Spleen (tissue), 11 donors: ENCODE data around the gene PAPLN. TPM values are rescaled to one million over a fixed set of nuclear protein-coding genes. Genes with fewer than 3 reads are reported as not detected.

Experiments
- DNase-seq: peaks from one replicate; pipeline ENCODE4 v3.0.0-alpha.2; 2020
- H3K27ac ChIP-seq, 8 donors: fragments of 200-600 bp; sonication (generic) in 7 of 8; 1 replicate in 4 of 8; 2 replicates in 4 of 8; pipeline versions ENCODE4 v1.5.0 to v1.8.0; 2016 to 2021; ENCODE audit warnings: inconsistent platforms in 4 of 8, mild to moderate bottlenecking in 4 of 8, moderate library complexity in 1 of 8
- H3K27me3 ChIP-seq, 7 donors: fragments of 200-600 bp; sonication (generic) in 6 of 7; replicated peaks in 1 of 7; 1 replicate in 4 of 7; 2 replicates in 3 of 7; pipeline versions ENCODE4 v1.5.0 to v1.8.0; 2016 to 2021; ENCODE audit warnings: inconsistent platforms in 3 of 7, mild to moderate bottlenecking in 1 of 7
- H3K36me3 ChIP-seq, 6 donors: fragments of 200-600 bp; sonication (generic) in 5 of 6; 1 replicate in 4 of 6; 2 replicates in 2 of 6; pipeline versions ENCODE4 v1.5.0 to v1.8.0; 2016 to 2021; ENCODE audit warnings: inconsistent platforms in 2 of 6
- H3K4me1 ChIP-seq, 6 donors: fragments of 200-600 bp; sonication (generic) in 5 of 6; 1 replicate in 3 of 6; 2 replicates in 3 of 6; pipeline versions ENCODE4 v1.5.0 to v1.8.0; 2016 to 2021; ENCODE audit warnings: inconsistent platforms in 3 of 6
- H3K4me3 ChIP-seq, 8 donors: fragments of 200-600 bp; sonication (generic) in 7 of 8; 1 replicate in 4 of 8; 2 replicates in 4 of 8; pipeline versions ENCODE4 v1.5.0 to v1.8.0; 2016 to 2021; ENCODE audit warnings: inconsistent platforms in 4 of 8, mild to moderate bottlenecking in 4 of 8, moderate library complexity in 2 of 8
- H3K9me3 ChIP-seq, 8 donors: fragments of 200-600 bp; sonication (generic) in 7 of 8; 1 replicate in 4 of 8; 2 replicates in 4 of 8; pipeline versions ENCODE4 v1.5.0 to v1.8.0; 2016 to 2021; ENCODE audit warnings: inconsistent platforms in 4 of 8
- POLR2A ChIP-seq, 3 donors: fragments of 450-650 bp; IDR thresholded peaks; one replicate each; pipeline ENCODE4 v1.5.1; 2017; ENCODE audit warnings: antibody characterized with exemption in 3 of 3, mild to moderate bottlenecking in 1 of 3
- POLR2AphosphoS5 ChIP-seq, 3 donors: sonication (generic); formaldehyde crosslinking; IDR thresholded peaks; one replicate each; pipeline ENCODE4 v1.5.1; 2017; ENCODE audit warnings: antibody characterized with exemption in 3 of 3
- WGBS, 5 donors: extraction: QIAGEN DNeasy Blood & Tissue Kit in 3 of 5; methylation state at CpG; one replicate each; pipeline versions ENCODE4 v1.1.5 to v1.1.7; 2013 to 2018; 5-methylcytosine and 5-hydroxymethylcytosine counted together
- intact Hi-C: fragments of 100-400 bp; cut with DNase I; formaldehyde crosslinking; loops from one replicate; pipeline ENCODE4 v1.15.0; 2023; ENCODE audit warnings: low total_unique reads
- polyA plus RNA-seq, 3 donors: library from polyadenylated mRNA; stranded (reverse); fragments of 200-250 nt; gene quantifications; one replicate each; pipeline ENCODE4 v1.2.1, GENCODE V29; 2013
- total RNA-seq, 7 donors: library from RNA; depleted of rRNA in 3 of 7; stranded (reverse); fragments of >200 nt in 3 of 7; fragmentation: NEBNext Ultra II Directional in 4 of 7; extraction: Animal tissue kit (Norgen Biotek cat#: 25700) in 4 of 7; gene quantifications; one replicate each; pipeline versions ENCODE4 v1.1.0 to v1.2.1, GENCODE V29; 2016 to 2021
- TF ChIP-seq, protein P1 (sequence below), 11 experiments: fragments of 200-600 bp in 7 of 11; fragments of 450-650 bp in 4 of 11; sonication (generic) in 4 of 11; IDR thresholded peaks in 8 of 11; conservative IDR thresholded peaks in 3 of 11; 1 replicate in 7 of 11; 2 replicates in 4 of 11; pipeline versions ENCODE4 v1.4.0 to v1.8.0; 2016 to 2021; ENCODE audit warnings: antibody characterized with exemption in 11 of 11, inconsistent platforms in 4 of 11, mild to moderate bottlenecking in 1 of 11
- donor health status: healthy with polysubstance abuse.
- donor health status: DM: no; HTN: no; CAD: no; lungs with moderate emphysema.
- donor health status: DM: no; HTN: no; CAD: no.
- donor health status: Bipolar disorder and iron deficiency.
- donor health status: healthy.
- donor health status: DM: no; HTN: no; CAD: no.
- donor health status: DM: yes; HTN: yes; CAD: no.

The PAPLN gene
- total and polyA plus RNA-seq, 10 donors: 20.3 to 57.2 (median 42.0) TPM

DNA sequence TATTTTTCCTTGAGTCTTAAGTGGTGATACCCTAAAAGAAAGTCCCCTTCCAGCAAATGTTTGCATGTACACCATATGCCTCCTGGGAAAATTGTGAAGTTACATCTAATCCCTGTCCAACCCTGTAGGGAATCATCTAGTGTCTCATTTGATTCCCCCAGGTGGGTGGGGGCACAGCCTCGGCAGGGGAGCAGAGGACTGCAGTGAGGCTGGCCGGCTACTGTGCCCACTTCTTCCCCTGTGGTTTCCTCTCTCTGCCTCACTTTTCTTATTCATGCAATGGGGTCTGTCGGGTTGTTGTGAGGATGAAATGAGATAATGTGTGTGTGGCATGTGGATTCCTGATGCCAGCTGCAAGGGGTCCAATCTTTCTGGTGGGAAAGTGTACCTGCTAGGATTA, 6.0 kb downstream of the PAPLN start:
- peaks cover 0 to 86% (median 33%) of the 10 kb centered on the region in 7 donors for H3K27me3 ChIP-seq
- intact Hi-C loops: no loop called here
- H3K9me3 ChIP-seq: no peaks in the 10 kb centered on the region
- peak; percentile 30 for DNase-seq
- TF ChIP-seq POLR2A (IDR thresholded peaks at IDR 0.05) (no peak), POLR2AphosphoS5 (IDR thresholded peaks at IDR 0.05) (no peak)
- TF ChIP-seq, protein P1, sequence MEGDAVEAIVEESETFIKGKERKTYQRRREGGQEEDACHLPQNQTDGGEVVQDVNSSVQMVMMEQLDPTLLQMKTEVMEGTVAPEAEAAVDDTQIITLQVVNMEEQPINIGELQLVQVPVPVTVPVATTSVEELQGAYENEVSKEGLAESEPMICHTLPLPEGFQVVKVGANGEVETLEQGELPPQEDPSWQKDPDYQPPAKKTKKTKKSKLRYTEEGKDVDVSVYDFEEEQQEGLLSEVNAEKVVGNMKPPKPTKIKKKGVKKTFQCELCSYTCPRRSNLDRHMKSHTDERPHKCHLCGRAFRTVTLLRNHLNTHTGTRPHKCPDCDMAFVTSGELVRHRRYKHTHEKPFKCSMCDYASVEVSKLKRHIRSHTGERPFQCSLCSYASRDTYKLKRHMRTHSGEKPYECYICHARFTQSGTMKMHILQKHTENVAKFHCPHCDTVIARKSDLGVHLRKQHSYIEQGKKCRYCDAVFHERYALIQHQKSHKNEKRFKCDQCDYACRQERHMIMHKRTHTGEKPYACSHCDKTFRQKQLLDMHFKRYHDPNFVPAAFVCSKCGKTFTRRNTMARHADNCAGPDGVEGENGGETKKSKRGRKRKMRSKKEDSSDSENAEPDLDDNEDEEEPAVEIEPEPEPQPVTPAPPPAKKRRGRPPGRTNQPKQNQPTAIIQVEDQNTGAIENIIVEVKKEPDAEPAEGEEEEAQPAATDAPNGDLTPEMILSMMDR (IDR thresholded peaks at IDR 0.05 in 8 of 11, conservative IDR thresholded peaks at IDR 0.05 in 3 of 11): no peak
- WGBS, 5 donors: 17 to 38% (median 25%) methylated on average over 3 of the region's 3 CpGs
- H3K4me1 ChIP-seq: peaks cover 20 to 92% (median 78%) of the 10 kb centered on the region in 6 donors
- peaks cover 0 to 7% (median 0%) of the 10 kb centered on the region in 6 donors for H3K36me3 ChIP-seq
- H3K4me3 ChIP-seq: peak overlapping the region in 1 of 8 donors; percentile 17
- peak overlapping the region in 4 of 8 donors; percentile 35 to 63 (median 62) for H3K27ac ChIP-seq

- Histone ChIP-seq H3K36me3 (peaks cover 0 to 7% (median 0%) of the 10 kb centered on the region in 6 donors), H3K4me3 (no peak overlapping the region), H3K27ac (no peak overlapping the region), H3K4me1 (peaks cover 20 to 92% (median 76%) of the 10 kb centered on the region in 6 donors), H3K27me3 (peaks cover 0 to 82% (median 28%) of the 10 kb centered on the region in 7 donors), H3K9me3 (no peaks in the 10 kb centered on the region)
- intact Hi-C loops: no loop called here
- 95 to 100% (median 97%) methylated on average over 2 of the region's 2 CpGs for WGBS, 5 donors
- TF ChIP-seq POLR2A (IDR thresholded peaks at IDR 0.05) (no peak), POLR2AphosphoS5 (IDR thresholded peaks at IDR 0.05) (no peak)
- TF ChIP-seq, protein P1 (IDR thresholded peaks at IDR 0.05 in 8 of 11, conservative IDR thresholded peaks at IDR 0.05 in 3 of 11): no peak
- no peak for DNase-seq
These were observed 6.4 kb downstream of the PAPLN start for GRCh38 chr14:73243748-73244147.

DNA sequence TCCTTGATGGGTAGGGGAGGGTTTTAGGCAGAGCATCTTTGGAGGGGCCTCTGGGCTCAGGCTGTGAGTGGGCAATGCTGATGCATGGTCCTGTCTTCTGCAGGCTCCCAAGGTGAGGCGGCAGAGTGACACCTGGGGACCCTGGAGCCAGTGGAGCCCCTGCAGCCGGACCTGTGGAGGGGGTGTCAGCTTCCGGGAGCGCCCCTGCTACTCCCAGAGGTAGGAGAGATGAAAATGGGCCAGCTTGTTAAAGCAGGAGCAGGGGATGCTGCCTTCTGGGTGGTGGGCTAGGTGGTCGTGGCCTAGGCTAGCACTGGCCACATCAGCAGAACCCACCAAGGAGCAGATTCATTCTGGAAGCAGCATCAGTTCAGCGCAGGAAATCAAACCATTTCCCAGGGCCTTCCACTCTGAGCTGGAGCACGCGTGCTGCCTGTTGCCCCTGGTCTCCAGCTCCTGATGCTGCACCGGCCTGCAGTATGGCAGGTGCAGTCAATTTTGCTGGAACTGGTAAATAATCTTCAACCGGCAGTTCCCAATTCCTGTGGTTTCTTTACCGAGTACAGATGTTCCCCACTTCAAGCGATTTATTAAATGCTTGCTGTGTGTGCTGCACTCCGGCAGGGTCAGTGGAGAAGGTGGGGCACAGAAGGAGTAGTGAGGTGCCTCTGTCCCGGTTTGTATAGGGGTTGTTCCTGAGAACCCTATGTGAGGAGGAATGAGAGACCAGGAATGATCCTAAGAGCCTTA, 7.4 kb downstream of the PAPLN start:
- peaks cover 0 to 72% (median 22%) of the 10 kb centered on the region in 7 donors for H3K27me3 ChIP-seq
- intact Hi-C loops: no loop called here
- H3K36me3 ChIP-seq: peaks cover 0 to 7% (median 0%) of the 10 kb centered on the region in 6 donors
- peaks cover 20 to 85% (median 67%) of the 10 kb centered on the region in 6 donors for H3K4me1 ChIP-seq
- no peak for TF ChIP-seq POLR2A (IDR thresholded peaks at IDR 0.05)
- TF ChIP-seq, protein P1 (IDR thresholded peaks at IDR 0.05 in 8 of 11, conservative IDR thresholded peaks at IDR 0.05 in 3 of 11): no peak
- no peak for TF ChIP-seq POLR2AphosphoS5 (IDR thresholded peaks at IDR 0.05)
- 59 to 68% (median 68%) methylated on average over 14 of the region's 14 CpGs for WGBS, 5 donors
- peak; percentile 51 for DNase-seq
- no peaks in the 10 kb centered on the region for H3K9me3 ChIP-seq
- no peak overlapping the region for H3K27ac ChIP-seq
- peak overlapping the region in 1 of 8 donors; percentile 76 for H3K4me3 ChIP-seq
